ENCODE measurements around the gene FBP1.

DNA sequence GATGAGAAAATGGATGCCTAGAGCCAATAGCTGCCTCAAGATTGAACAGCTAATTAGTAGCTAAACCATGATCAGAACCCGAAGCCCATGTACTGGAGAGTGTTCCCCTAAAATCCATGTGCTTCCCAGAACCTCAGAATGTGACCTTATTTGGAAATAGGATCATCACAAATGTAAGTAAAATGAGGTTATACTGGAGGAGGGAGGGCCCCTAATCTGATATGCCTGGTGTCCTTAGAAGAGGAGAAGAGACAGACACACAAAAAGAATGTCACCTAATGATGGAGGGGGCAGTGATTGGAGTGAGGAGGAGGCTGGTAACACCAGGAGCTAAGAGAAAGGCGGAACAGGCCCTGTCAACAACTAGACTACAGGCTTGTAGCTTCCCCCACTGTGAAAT, 41.3 kb upstream of the FBP1 start:
- TF ChIP-seq ZFX (IDR thresholded peaks at IDR 0.05; ENCODE audit: borderline replicate concordance): no peak
- TF ChIP-seq, protein P1, sequence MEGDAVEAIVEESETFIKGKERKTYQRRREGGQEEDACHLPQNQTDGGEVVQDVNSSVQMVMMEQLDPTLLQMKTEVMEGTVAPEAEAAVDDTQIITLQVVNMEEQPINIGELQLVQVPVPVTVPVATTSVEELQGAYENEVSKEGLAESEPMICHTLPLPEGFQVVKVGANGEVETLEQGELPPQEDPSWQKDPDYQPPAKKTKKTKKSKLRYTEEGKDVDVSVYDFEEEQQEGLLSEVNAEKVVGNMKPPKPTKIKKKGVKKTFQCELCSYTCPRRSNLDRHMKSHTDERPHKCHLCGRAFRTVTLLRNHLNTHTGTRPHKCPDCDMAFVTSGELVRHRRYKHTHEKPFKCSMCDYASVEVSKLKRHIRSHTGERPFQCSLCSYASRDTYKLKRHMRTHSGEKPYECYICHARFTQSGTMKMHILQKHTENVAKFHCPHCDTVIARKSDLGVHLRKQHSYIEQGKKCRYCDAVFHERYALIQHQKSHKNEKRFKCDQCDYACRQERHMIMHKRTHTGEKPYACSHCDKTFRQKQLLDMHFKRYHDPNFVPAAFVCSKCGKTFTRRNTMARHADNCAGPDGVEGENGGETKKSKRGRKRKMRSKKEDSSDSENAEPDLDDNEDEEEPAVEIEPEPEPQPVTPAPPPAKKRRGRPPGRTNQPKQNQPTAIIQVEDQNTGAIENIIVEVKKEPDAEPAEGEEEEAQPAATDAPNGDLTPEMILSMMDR (IDR thresholded peaks at IDR 0.05): no peak

Measured in 22Rv1 (cell line).